HK-2 (cell line): ENCODE results near the gene ZNF593OS.

Experiments used
- DNase-seq: peaks from one replicate; pipeline ENCODE4 v3.0.0-alpha.2; 2018; ENCODE audit not compliant: unreplicated experiment

ZNF593OS gene

GRCh38 chr1:26126321-26127084 is 45.1 kb downstream of the ZNF593OS start:
- DNase-seq: no peak

DNA sequence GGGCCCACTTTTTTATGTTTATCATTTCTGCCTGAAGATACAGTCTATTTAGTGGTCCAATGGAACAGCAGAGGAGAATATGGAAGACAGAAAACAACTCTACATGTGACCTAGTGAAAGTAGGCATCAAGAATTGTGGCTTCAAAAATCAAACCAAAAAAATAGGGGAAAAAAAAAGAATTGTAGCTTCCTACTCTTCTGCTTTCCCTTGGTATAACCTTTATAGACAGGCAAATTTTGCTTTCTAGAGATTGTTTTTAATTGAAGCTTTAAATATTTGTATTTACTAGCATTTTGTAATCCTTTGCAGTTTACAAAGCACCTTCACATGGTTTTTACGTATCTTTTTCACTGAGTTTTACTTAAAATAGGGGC is 45.7 kb downstream of the ZNF593OS start:
- DNase-seq: no peak

DNA sequence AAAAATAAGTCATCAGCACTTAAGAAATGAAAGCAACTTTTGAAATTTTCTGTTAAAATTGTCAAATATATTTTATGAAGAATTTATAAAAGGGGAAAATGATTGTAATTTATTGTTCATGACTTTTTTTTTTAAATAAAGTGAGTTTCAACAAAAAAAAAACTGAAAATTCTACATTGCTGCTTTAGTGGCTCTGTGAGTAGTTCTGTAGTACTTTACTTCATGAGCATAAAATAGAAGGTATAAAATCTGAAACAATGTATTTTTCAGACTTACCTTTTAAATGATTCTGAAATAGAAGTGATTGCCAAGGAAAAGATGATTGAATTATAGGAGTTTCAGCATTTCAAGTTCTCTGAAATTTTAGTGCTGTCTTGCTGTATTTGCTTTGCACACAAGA is 46.2 kb downstream of the ZNF593OS start:
- no peak for DNase-seq

DNA sequence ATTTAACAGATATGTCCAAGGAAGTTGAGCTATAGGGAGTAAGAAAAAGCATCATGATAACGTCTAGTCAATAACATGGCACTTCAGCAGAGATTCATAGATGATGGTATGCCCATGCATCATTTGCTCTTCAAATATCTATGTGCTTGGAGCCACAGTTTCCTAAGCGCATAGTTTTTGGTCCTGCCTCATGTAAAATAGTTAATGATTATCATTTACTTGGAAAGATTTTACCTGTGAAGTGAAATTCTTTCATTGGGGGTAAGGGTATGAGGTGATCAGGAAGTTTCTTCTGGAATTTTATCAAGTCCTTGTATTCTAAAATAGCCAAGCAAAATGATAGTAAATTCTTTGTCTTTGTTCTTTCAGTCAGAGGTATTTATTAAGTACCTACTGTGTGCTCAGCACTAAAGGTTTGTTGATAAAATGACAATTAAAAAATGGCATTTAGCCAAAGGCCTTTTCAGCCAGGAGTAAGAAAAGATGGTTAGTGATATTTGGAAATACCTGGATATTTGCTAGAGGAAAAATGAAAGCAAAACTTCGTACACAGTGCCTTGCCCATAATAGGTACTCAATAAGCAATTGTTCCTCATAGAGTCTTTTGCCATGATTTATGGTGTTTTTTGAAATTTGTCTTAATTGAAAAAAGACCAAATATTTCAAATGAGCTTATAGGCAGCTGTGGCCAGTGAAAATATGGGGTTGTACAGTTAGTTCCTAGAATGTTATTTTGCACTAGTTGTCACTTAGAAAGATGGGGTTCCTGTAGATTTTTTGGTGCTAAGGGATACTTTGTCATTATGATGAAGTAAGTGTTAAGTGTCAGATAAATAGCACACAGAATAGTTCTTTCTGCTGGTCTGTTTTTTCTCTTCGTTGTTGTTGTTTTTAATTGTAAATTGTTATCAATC is 47.0 kb downstream of the ZNF593OS start:
- no peak for DNase-seq

GRCh38 chr1:26122988-26123973 is 48.4 kb downstream of the ZNF593OS start:
- DNase-seq: no peak

DNA sequence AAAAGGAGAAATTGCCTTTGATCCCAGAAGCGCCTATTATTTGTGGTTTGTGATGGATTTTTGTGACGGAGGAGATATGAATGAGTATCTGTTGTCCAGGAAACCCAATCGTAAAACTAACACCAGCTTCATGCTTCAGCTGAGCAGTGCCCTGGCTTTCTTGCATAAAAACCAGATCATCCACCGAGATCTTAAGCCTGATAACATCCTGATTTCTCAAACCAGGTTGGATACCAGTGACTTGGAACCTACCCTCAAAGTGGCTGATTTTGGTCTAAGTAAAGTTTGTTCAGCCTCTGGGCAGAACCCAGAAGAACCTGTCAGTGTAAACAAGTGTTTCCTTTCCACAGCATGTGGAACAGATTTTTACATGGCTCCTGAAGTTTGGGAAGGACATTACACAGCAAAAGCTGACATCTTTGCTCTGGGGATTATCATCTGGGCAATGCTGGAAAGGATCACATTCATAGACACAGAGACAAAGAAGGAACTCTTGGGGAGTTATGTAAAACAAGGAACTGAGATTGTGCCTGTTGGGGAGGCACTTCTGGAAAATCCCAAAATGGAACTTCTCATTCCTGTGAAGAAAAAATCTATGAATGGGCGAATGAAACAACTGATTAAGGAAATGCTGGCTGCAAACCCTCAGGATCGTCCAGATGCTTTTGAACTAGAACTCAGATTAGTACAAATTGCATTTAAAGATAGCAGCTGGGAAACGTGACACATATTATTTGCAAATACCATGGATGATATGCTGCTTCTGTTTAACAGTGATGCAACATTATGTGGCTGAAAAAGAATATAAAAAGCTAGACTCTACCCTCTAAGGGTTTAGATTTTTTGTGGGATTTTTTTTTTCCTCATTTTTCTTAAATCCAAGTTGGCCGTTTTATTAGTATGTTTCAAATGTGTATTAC is 49.5 kb downstream of the ZNF593OS start:
- no peak for DNase-seq

- no peak for DNase-seq
Measured at GRCh38 chr1:26119892-26120608, 51.6 kb downstream of the ZNF593OS start.
